GM12878 (cell line): ENCODE data around the gene STK16.

Source experiments
- CBX5 ChIP-seq: sonication (generic); IDR thresholded peaks from 2 replicates; pipeline ENCODE4 v1.6.1; 2016; ENCODE audit warnings: low read depth, moderate library complexity, mild to moderate bottlenecking, inconsistent platforms
- CEBPB ChIP-seq, 2 experiments: fragments of 150-350 bp in 1 of 2; IDR thresholded peaks; 2 replicates each; pipeline ENCODE4 v1.6.1; 2012 to 2014; ENCODE audit warnings: low read depth in 2 of 2, low read length in 2 of 2, borderline replicate concordance in 1 of 2, inconsistent platforms in 1 of 2
- JUND ChIP-seq: IDR thresholded peaks from 2 replicates; pipeline ENCODE4 v1.6.1; 2012; ENCODE audit warnings: low read depth, mild to moderate bottlenecking, low read length, improper control_type of control experiment, moderate library complexity
- TAF1 ChIP-seq: IDR thresholded peaks from 2 replicates; pipeline ENCODE4 v1.6.1; 2011; ENCODE audit warnings: mild to moderate bottlenecking, low read depth, low read length, borderline replicate concordance
- TBL1XR1 ChIP-seq: IDR thresholded peaks from 2 replicates; pipeline ENCODE4 v1.6.1; 2012; ENCODE audit warnings: low read depth, low read length, improper control_type of control experiment
- ZZZ3 ChIP-seq: IDR thresholded peaks from 2 replicates; pipeline ENCODE4 v1.6.1; 2011; ENCODE audit warnings: low read depth; ENCODE audit not compliant: control insufficient read depth, insufficient read length
- TF ChIP-seq, protein P1 (sequence below), 3 experiments: IDR thresholded peaks in 2 of 3; conservative IDR thresholded peaks in 1 of 3; 2 replicates each; pipeline ENCODE4 v1.5.1; 2011; ENCODE audit warnings: low read depth in 3 of 3, low read length in 3 of 3, mild to moderate bottlenecking in 3 of 3, control low read depth in 2 of 3, moderate library complexity in 2 of 3, inconsistent platforms in 1 of 3, mixed read lengths in 1 of 3; ENCODE audit not compliant: control insufficient read depth in 2 of 3, insufficient read depth in 1 of 3; ENCODE audit errors: extremely low read depth in 1 of 3
- TF ChIP-seq, protein P2 (sequence below): IDR thresholded peaks from 2 replicates; pipeline ENCODE4 v1.6.1; 2011; ENCODE audit warnings: borderline replicate concordance, low read depth, mild to moderate bottlenecking, moderate library complexity, low read length; ENCODE audit not compliant: insufficient read depth, poor library complexity, severe bottlenecking

- TF ChIP-seq, protein P1, sequence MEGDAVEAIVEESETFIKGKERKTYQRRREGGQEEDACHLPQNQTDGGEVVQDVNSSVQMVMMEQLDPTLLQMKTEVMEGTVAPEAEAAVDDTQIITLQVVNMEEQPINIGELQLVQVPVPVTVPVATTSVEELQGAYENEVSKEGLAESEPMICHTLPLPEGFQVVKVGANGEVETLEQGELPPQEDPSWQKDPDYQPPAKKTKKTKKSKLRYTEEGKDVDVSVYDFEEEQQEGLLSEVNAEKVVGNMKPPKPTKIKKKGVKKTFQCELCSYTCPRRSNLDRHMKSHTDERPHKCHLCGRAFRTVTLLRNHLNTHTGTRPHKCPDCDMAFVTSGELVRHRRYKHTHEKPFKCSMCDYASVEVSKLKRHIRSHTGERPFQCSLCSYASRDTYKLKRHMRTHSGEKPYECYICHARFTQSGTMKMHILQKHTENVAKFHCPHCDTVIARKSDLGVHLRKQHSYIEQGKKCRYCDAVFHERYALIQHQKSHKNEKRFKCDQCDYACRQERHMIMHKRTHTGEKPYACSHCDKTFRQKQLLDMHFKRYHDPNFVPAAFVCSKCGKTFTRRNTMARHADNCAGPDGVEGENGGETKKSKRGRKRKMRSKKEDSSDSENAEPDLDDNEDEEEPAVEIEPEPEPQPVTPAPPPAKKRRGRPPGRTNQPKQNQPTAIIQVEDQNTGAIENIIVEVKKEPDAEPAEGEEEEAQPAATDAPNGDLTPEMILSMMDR (IDR thresholded peaks at IDR 0.05 in 2 of 3, conservative IDR thresholded peaks at IDR 0.05 in 1 of 3; ENCODE audit: control insufficient read depth in 2 of 3, extremely low read depth in 1 of 3, insufficient read depth in 1 of 3, low read depth in 3 of 3, low read length in 3 of 3): no peak
- TF ChIP-seq TAF1: no peak
- no peak for TF ChIP-seq TBL1XR1
- no peak for TF ChIP-seq CBX5
- no peak for TF ChIP-seq CEBPB (IDR thresholded peaks at IDR 0.05; ENCODE audit: borderline replicate concordance in 1 of 2, low read depth in 2 of 2, low read length in 2 of 2)
- TF ChIP-seq JUND: no peak
- TF ChIP-seq ZZZ3: no peak
- TF ChIP-seq, protein P2, sequence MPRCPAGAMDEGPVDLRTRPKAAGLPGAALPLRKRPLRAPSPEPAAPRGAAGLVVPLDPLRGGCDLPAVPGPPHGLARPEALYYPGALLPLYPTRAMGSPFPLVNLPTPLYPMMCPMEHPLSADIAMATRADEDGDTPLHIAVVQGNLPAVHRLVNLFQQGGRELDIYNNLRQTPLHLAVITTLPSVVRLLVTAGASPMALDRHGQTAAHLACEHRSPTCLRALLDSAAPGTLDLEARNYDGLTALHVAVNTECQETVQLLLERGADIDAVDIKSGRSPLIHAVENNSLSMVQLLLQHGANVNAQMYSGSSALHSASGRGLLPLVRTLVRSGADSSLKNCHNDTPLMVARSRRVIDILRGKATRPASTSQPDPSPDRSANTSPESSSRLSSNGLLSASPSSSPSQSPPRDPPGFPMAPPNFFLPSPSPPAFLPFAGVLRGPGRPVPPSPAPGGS: no peak
These were observed 40.1 kb downstream of the STK16 start for GRCh38 chr2:219285373-219285735.
